Measurements from ENCODE around the gene USP49.

GRCh38 chr6:41757271-41757670 lies 137.9 kb downstream of the USP49 start:
- TF ChIP-seq CTCF (IDR thresholded peaks at IDR 0.05) (no peak), POLR2A (IDR thresholded peaks at IDR 0.05) (no peak), POLR2AphosphoS5 (IDR thresholded peaks at IDR 0.05) (no peak)
